Ishikawa (cell line): ENCODE measurements around the gene VGLL3.

Experiments used
- CEBPB ChIP-seq: IDR thresholded peaks from 2 replicates; pipeline ENCODE4 v1.6.1; 2012
- CREB1 ChIP-seq: IDR thresholded peaks from 2 replicates; pipeline ENCODE4 v1.6.1; 2012; ENCODE audit warnings: low read depth
- EP300 ChIP-seq: IDR thresholded peaks from 2 replicates; pipeline ENCODE4 v1.6.1; 2012; ENCODE audit warnings: borderline replicate concordance
- FOXM1 ChIP-seq: IDR thresholded peaks from 2 replicates; pipeline ENCODE4 v1.6.1; 2012; ENCODE audit warnings: low read depth, borderline replicate concordance
- NFIC ChIP-seq: IDR thresholded peaks from 2 replicates; pipeline ENCODE4 v1.6.1; 2012
- RAD21 ChIP-seq: IDR thresholded peaks from 2 replicates; pipeline ENCODE4 v1.6.1; 2012; ENCODE audit warnings: low read depth
- ZBTB7A ChIP-seq: IDR thresholded peaks from 2 replicates; pipeline ENCODE4 v1.6.1; 2012; ENCODE audit warnings: low read depth
- TF ChIP-seq, protein P1 (sequence below): IDR thresholded peaks from 2 replicates; pipeline ENCODE4 v1.6.1; 2012; ENCODE audit warnings: low read depth, mild to moderate bottlenecking
- TF ChIP-seq, protein P2 (sequence below): IDR thresholded peaks from 2 replicates; pipeline ENCODE4 v1.6.1; 2012
- TF ChIP-seq, protein P3 (sequence below): IDR thresholded peaks from 2 replicates; pipeline ENCODE4 v1.6.1; 2012

DNA sequence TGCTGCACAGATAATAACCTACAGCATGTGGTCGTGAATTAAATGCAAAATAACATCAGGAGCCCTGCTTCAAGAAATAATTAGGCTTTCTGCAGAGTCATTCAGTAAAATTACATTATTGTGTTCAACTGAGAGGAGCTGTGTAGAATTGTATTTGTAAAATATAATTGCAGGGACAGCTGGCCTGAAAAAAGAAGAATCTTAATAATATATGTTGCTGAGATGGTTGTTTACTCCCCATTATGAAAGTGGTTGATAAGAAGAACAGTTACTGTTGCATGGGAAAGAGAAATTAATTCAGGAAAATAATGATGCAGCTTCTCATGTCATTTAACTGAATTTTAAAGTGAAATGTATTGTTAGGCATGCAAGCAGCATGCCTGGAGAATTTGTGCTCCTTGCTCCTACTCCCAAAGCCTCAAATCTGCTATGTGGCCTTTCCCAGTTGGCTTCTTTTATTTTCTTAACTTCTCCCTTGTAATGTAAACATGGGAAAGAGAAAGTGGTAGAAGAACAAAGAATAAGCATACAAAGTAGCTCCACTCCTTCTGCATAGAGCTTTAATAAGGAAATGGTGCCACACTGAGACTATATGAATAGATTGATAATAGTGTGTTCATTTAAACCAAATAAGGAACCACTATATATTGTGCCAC, 100.1 kb downstream of the VGLL3 start:
- TF ChIP-seq NFIC (no peak), FOXM1 (no peak), CREB1 (no peak), CEBPB (no peak), RAD21 (no peak), EP300 (no peak), ZBTB7A (no peak)
- TF ChIP-seq, protein P1, sequence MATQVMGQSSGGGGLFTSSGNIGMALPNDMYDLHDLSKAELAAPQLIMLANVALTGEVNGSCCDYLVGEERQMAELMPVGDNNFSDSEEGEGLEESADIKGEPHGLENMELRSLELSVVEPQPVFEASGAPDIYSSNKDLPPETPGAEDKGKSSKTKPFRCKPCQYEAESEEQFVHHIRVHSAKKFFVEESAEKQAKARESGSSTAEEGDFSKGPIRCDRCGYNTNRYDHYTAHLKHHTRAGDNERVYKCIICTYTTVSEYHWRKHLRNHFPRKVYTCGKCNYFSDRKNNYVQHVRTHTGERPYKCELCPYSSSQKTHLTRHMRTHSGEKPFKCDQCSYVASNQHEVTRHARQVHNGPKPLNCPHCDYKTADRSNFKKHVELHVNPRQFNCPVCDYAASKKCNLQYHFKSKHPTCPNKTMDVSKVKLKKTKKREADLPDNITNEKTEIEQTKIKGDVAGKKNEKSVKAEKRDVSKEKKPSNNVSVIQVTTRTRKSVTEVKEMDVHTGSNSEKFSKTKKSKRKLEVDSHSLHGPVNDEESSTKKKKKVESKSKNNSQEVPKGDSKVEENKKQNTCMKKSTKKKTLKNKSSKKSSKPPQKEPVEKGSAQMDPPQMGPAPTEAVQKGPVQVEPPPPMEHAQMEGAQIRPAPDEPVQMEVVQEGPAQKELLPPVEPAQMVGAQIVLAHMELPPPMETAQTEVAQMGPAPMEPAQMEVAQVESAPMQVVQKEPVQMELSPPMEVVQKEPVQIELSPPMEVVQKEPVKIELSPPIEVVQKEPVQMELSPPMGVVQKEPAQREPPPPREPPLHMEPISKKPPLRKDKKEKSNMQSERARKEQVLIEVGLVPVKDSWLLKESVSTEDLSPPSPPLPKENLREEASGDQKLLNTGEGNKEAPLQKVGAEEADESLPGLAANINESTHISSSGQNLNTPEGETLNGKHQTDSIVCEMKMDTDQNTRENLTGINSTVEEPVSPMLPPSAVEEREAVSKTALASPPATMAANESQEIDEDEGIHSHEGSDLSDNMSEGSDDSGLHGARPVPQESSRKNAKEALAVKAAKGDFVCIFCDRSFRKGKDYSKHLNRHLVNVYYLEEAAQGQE: no peak
- TF ChIP-seq, protein P2, sequence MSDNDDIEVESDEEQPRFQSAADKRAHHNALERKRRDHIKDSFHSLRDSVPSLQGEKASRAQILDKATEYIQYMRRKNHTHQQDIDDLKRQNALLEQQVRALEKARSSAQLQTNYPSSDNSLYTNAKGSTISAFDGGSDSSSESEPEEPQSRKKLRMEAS: no peak
- TF ChIP-seq, protein P3, sequence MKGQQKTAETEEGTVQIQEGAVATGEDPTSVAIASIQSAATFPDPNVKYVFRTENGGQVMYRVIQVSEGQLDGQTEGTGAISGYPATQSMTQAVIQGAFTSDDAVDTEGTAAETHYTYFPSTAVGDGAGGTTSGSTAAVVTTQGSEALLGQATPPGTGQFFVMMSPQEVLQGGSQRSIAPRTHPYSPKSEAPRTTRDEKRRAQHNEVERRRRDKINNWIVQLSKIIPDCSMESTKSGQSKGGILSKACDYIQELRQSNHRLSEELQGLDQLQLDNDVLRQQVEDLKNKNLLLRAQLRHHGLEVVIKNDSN: no peak
